RWPE2 (cell line): Measurements from ENCODE around the gene NUDT16L1.

ENCODE experiments used
- ATAC-seq: fragments of 200-7000 bp; cut with Tn5 transposase; 3 replicates; pipeline ENCODE4 v1.9.1; 2021; ENCODE audit warnings: low read depth
- DNase-seq: peaks from one replicate; pipeline ENCODE4 v3.0.0-alpha.2; 2020; ENCODE audit warnings: low spot score
- H3K27ac ChIP-seq: fragments of 450-650 bp; 2 replicates; pipeline ENCODE4 v1.5.1; 2017; ENCODE audit warnings: mild to moderate bottlenecking; ENCODE audit not compliant: poor library complexity, severe bottlenecking
- H3K27me3 ChIP-seq: fragments of 250-450 bp; sonication (Bioruptor Pico); 2 replicates; pipeline ENCODE4 v1.5.1; 2021; ENCODE audit warnings: mild to moderate bottlenecking, moderate library complexity; ENCODE audit not compliant: insufficient read depth, poor library complexity, severe bottlenecking
- H3K36me3 ChIP-seq: fragments of 250-450 bp; sonication (Bioruptor Pico); 2 replicates; pipeline ENCODE4 v1.5.1; 2020; ENCODE audit warnings: low read depth, mild to moderate bottlenecking, moderate library complexity
- H3K4me1 ChIP-seq: fragments of 250-450 bp; sonication (Bioruptor Pico); 2 replicates; pipeline ENCODE4 v1.5.1; 2021; ENCODE audit warnings: mild to moderate bottlenecking, moderate library complexity; ENCODE audit not compliant: insufficient read depth, poor library complexity, severe bottlenecking
- H3K4me3 ChIP-seq: fragments of 250-450 bp; sonication (Bioruptor Pico); 2 replicates; pipeline ENCODE4 v1.5.1; 2021; ENCODE audit warnings: mild to moderate bottlenecking, moderate library complexity; ENCODE audit not compliant: severe bottlenecking
- H3K9me3 ChIP-seq: fragments of 250-450 bp; sonication (Bioruptor Pico); 2 replicates; pipeline ENCODE4 v1.5.1; 2021; ENCODE audit warnings: mild to moderate bottlenecking, moderate library complexity; ENCODE audit not compliant: severe bottlenecking
- CTCF ChIP-seq: fragments of 450-650 bp; IDR thresholded peaks from one replicate; pipeline ENCODE4 v1.5.1; 2017; ENCODE audit warnings: mild to moderate bottlenecking, moderate library complexity; ENCODE audit not compliant: poor library complexity, severe bottlenecking

NUDT16L1 gene

GRCh38 chr16:4704913-4705312 is 11.6 kb downstream of the NUDT16L1 start:
- ATAC-seq = no peak
- no peak for TF ChIP-seq CTCF
- H3K36me3 ChIP-seq = peaks cover 59% of the 10 kb centered on the region

GRCh38 chr16:4706871-4707270 is 13.5 kb downstream of the NUDT16L1 start:
- peaks cover 54% of the 10 kb centered on the region for H3K36me3 ChIP-seq
- no peaks in the 10 kb centered on the region for H3K27me3 ChIP-seq
- H3K9me3 ChIP-seq = no peaks in the 10 kb centered on the region
- no peak overlapping the region for H3K4me3 ChIP-seq
- DNase-seq = no peak
- H3K4me1 ChIP-seq = no peaks in the 10 kb centered on the region
- ATAC-seq = no peak
- no peak for TF ChIP-seq CTCF
- no peak overlapping the region for H3K27ac ChIP-seq

More at GRCh38 chr16:4704913-4705312, 11.6 kb downstream of the NUDT16L1 start:
- DNase-seq = no peak
- Histone ChIP-seq H3K27ac (no peak overlapping the region), H3K4me1 (no peaks in the 10 kb centered on the region), H3K4me3 (no peak overlapping the region), H3K9me3 (no peaks in the 10 kb centered on the region), H3K27me3 (no peaks in the 10 kb centered on the region)

GRCh38 chr16:4709481-4709880 is 16.1 kb downstream of the NUDT16L1 start:
- no peaks in the 10 kb centered on the region for H3K4me1 ChIP-seq
- DNase-seq (no peak), ATAC-seq (no peak)
- H3K27me3 ChIP-seq = no peaks in the 10 kb centered on the region
- no peak for TF ChIP-seq CTCF
- H3K9me3 ChIP-seq = no peaks in the 10 kb centered on the region
- H3K36me3 ChIP-seq = peaks cover 49% of the 10 kb centered on the region
- H3K27ac ChIP-seq = no peak overlapping the region
- H3K4me3 ChIP-seq = no peak overlapping the region

GRCh38 chr16:4713663-4714501 is 20.5 kb downstream of the NUDT16L1 start:
- TF ChIP-seq CTCF = no peak
- H3K36me3 ChIP-seq = peaks cover 55% of the 10 kb centered on the region
- DNase-seq = no peak

GRCh38 chr16:4714996-4715395 is 21.6 kb downstream of the NUDT16L1 start:
- Histone ChIP-seq H3K9me3 (no peaks in the 10 kb centered on the region), H3K27ac (no peak overlapping the region), H3K36me3 (peaks cover 48% of the 10 kb centered on the region), H3K27me3 (no peaks in the 10 kb centered on the region), H3K4me1 (no peaks in the 10 kb centered on the region), H3K4me3 (no peak overlapping the region)
- DNase-seq = no peak
- ATAC-seq = no peak
- TF ChIP-seq CTCF = no peak

More at GRCh38 chr16:4713663-4714501, 20.5 kb downstream of the NUDT16L1 start:
- no peaks in the 10 kb centered on the region for H3K4me1 ChIP-seq
- no peak overlapping the region for H3K27ac ChIP-seq
- no peaks in the 10 kb centered on the region for H3K27me3 ChIP-seq
- H3K9me3 ChIP-seq = no peaks in the 10 kb centered on the region
- no peak overlapping the region for H3K4me3 ChIP-seq
- no peak for ATAC-seq
